Measurements from ENCODE around the gene TRPV2. TPM values are rescaled to one million over a fixed set of nuclear protein-coding genes. Genes with fewer than 3 reads are reported as not detected.

Gene TRPV2
- total RNA-seq, 1 experiment from 2014 or later: 34.9 TPM

DNA sequence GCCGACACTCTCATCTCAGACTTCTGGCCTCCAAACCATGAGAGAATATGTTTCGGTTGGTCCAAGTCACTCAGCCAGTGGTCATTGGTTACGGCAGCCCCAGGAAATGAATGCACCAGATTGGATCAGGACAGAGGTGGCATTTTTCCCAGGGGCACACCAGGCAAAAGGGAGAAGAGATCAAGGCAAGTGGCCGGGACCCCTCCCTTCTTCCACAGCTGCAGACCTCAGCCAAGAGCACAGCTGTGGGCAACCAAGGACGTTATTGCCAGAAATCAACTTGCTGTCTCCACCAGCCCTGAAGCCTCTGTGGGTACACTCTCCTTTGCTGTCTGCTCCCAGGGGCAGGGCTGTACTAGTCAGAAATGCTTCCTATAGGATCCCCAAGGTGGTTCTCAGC lies 55.9 kb downstream of the TRPV2 start:
- ATAC-seq: no peak
- no TSS peak for BruUV-seq (replicated peaks)
- no peaks in the 10 kb centered on the region for H3K36me3 ChIP-seq (ENCODE audit: control insufficient read depth, insufficient read depth, low read length)
- DNase-seq (ENCODE audit: low read depth, low spot score): no peak
- in situ Hi-C loops (cut with HindIII; ENCODE audit: low pct_unique_long_range_greater_than_20kb, low sequenced_read_pairs) (no loop called here), intact Hi-C loops (cut with micrococcal nuclease; ENCODE audit: unreplicated experiment) (no loop called here)
- ChIA-PET POLR2A (no interaction called here), CTCF (no interaction called here)
- TF ChIP-seq REST (IDR thresholded peaks at IDR 0.05; ENCODE audit: insufficient read depth in 1 of 2, low read depth in 2 of 2, low read length in 1 of 2) (no peak), CTCF (IDR thresholded peaks at IDR 0.05) (no peak), POLR2AphosphoS5 (IDR thresholded peaks at IDR 0.05; ENCODE audit: low read depth, low read length) (no peak), SIN3A (IDR thresholded peaks at IDR 0.05; ENCODE audit: borderline replicate concordance, insufficient read depth, low read depth, low read length) (no peak), TCF7L2 (IDR thresholded peaks at IDR 0.05; ENCODE audit: low read depth, low read length) (no peak)
- H3K4me1 ChIP-seq (ENCODE audit: control insufficient read depth, insufficient read depth, low read length): no peaks in the 10 kb centered on the region; the same call in 1 of the 2 replicates
- no peak overlapping the region for H3K4me3 ChIP-seq (ENCODE audit: low read depth in 2 of 2, low read length in 2 of 2)
- no peak overlapping the region for H3K27ac ChIP-seq (ENCODE audit: low read length)
- H3K9me3 ChIP-seq (ENCODE audit: control insufficient read depth, insufficient read depth, low read depth, low read length): no peaks in the 10 kb centered on the region
- no peaks in the 10 kb centered on the region for H3K27me3 ChIP-seq (ENCODE audit: control insufficient read depth, insufficient read depth, low read length)

- Histone ChIP-seq H3K9me3 (ENCODE audit: control insufficient read depth, insufficient read depth, low read depth, low read length) (no peaks in the 10 kb centered on the region), H3K27me3 (ENCODE audit: control insufficient read depth, insufficient read depth, low read length) (no peaks in the 10 kb centered on the region), H3K36me3 (ENCODE audit: control insufficient read depth, insufficient read depth, low read length) (no peaks in the 10 kb centered on the region), H3K4me1 (ENCODE audit: control insufficient read depth, insufficient read depth, low read length) (no peaks in the 10 kb centered on the region; the same call in 1 of the 2 replicates), H3K4me3 (ENCODE audit: low read depth in 2 of 2, low read length in 2 of 2) (no peak overlapping the region), H3K27ac (ENCODE audit: low read length) (no peak overlapping the region)
- intact Hi-C loops (cut with micrococcal nuclease; ENCODE audit: unreplicated experiment) (no loop called here), in situ Hi-C loops (cut with HindIII; ENCODE audit: low pct_unique_long_range_greater_than_20kb, low sequenced_read_pairs) (no loop called here)
- ChIA-PET POLR2A (no interaction called here), CTCF (interaction anchor here (0.6 kb wide), 1 partner anchor 55 kb away, joined by 5 read pairs; no protein-coding TSS in a partner anchor)
- ATAC-seq (no peak), DNase-seq (ENCODE audit: low read depth, low spot score) (no peak)
- TF ChIP-seq SIN3A (IDR thresholded peaks at IDR 0.05; ENCODE audit: borderline replicate concordance, insufficient read depth, low read depth, low read length) (no peak), REST (IDR thresholded peaks at IDR 0.05; ENCODE audit: insufficient read depth in 1 of 2, low read depth in 2 of 2, low read length in 1 of 2) (no peak), CTCF (IDR thresholded peaks at IDR 0.05) (no peak), POLR2AphosphoS5 (IDR thresholded peaks at IDR 0.05; ENCODE audit: low read depth, low read length) (no peak)
- BruUV-seq (replicated peaks): no TSS peak
These were observed 57.2 kb downstream of the TRPV2 start for GRCh38 chr17:16472539-16472938.
